Measurements from ENCODE around the gene FLT3.
"Not testable (repeated sequence)": the region's sequence is repeated elsewhere in the genome, so short reads cannot be mapped to it uniquely, and the experiment has no call there.

Gene FLT3

GRCh38 chr13:27971236-27971645 lies 129.1 kb downstream of the FLT3 start:
- no peak for DNase-seq

- DNase-seq, result no peak
These were observed 129.8 kb downstream of the FLT3 start for GRCh38 chr13:27970382-27971235.

- DNase-seq, result no peak
These were observed 130.5 kb downstream of the FLT3 start for GRCh38 chr13:27969866-27970229.

- DNase-seq, result no peak
These were observed 131.1 kb downstream of the FLT3 start, which contains the start of gene CDX2 for GRCh38 chr13:27969082-27969865. TSS of gene CDX2 (minus strand) at chr13:27969315. CDS start at chr13:27969006, 309 bp downstream.

GRCh38 chr13:27968316-27969081 lies 131.9 kb downstream of the FLT3 start:
- no peak for DNase-seq

GRCh38 chr13:27967736-27968315 lies 132.6 kb downstream of the FLT3 start:
- DNase-seq, result no peak

GRCh38 chr13:27967203-27967735 lies 133.1 kb downstream of the FLT3 start:
- no peak for DNase-seq

- no peak for DNase-seq
These were observed 133.7 kb downstream of the FLT3 start for GRCh38 chr13:27966641-27967202.

GRCh38 chr13:27965740-27966640 lies 134.4 kb downstream of the FLT3 start:
- no peak for DNase-seq

- DNase-seq, result no peak
These were observed 135.0 kb downstream of the FLT3 start for GRCh38 chr13:27965343-27965739.

GRCh38 chr13:27964741-27965323 lies 135.5 kb downstream of the FLT3 start:
- no peak for DNase-seq

GRCh38 chr13:27964206-27964605 lies 136.2 kb downstream of the FLT3 start:
- DNase-seq, result not testable (repeated sequence)

- DNase-seq, result no peak
These were observed 136.9 kb downstream of the FLT3 start for GRCh38 chr13:27963491-27963890.

GRCh38 chr13:27962982-27963381 lies 137.4 kb downstream of the FLT3 start:
- DNase-seq, result no peak

GRCh38 chr13:27962128-27962841 lies 138.1 kb downstream of the FLT3 start:
- DNase-seq, result no peak

- DNase-seq, result no peak
These were observed 138.9 kb downstream of the FLT3 start for GRCh38 chr13:27961227-27962085.

- DNase-seq, result no peak
These were observed 139.8 kb downstream of the FLT3 start for GRCh38 chr13:27960362-27961226.

GRCh38 chr13:27959976-27960361 lies 140.4 kb downstream of the FLT3 start:
- DNase-seq, result no peak

All from T1000 (cell line).